NCI-H1694 (cell line): ENCODE results near the gene RAD51B.
"Not testable (repeated sequence)": the region's sequence is repeated elsewhere in the genome, so short reads cannot be mapped to it uniquely, and the experiment has no call there.

ENCODE experiments used
- DNase-seq: peaks from one replicate; lab custom pipeline; 2025; lab: John Stamatoyannopoulos, UW

Gene RAD51B

GRCh38 chr14:67986131-67986841 is 166.7 kb downstream of the RAD51B start:
- no peak for DNase-seq

- no peak for DNase-seq
Measured at GRCh38 chr14:67987606-67988005, 168.0 kb downstream of the RAD51B start.

- DNase-seq = not testable (repeated sequence)
Measured at GRCh38 chr14:67988210-67988609, 168.6 kb downstream of the RAD51B start.

GRCh38 chr14:67990576-67990975 is 171.0 kb downstream of the RAD51B start:
- DNase-seq = no peak

GRCh38 chr14:67994531-67994930 is 175.0 kb downstream of the RAD51B start:
- no peak for DNase-seq

GRCh38 chr14:67996235-67996634 is 176.7 kb downstream of the RAD51B start:
- no peak for DNase-seq

GRCh38 chr14:67998834-67999233 is 179.3 kb downstream of the RAD51B start:
- DNase-seq = no peak

GRCh38 chr14:67999290-67999689 is 179.7 kb downstream of the RAD51B start:
- DNase-seq = no peak

- DNase-seq = no peak
Measured at GRCh38 chr14:67999705-68000384, 180.3 kb downstream of the RAD51B start.

GRCh38 chr14:68000511-68000910 is 180.9 kb downstream of the RAD51B start:
- no peak for DNase-seq

- no peak for DNase-seq
Measured at GRCh38 chr14:68008491-68008890, 188.9 kb downstream of the RAD51B start.

- no peak for DNase-seq
Measured at GRCh38 chr14:68011406-68012028, 191.9 kb downstream of the RAD51B start.

- DNase-seq = no peak
Measured at GRCh38 chr14:68012871-68013270, 193.3 kb downstream of the RAD51B start.

GRCh38 chr14:68013326-68013725 is 193.7 kb downstream of the RAD51B start:
- no peak for DNase-seq

- no peak for DNase-seq
Measured at GRCh38 chr14:68014771-68015170, 195.2 kb downstream of the RAD51B start.

- no peak for DNase-seq
Measured at GRCh38 chr14:68015356-68016254, 196.0 kb downstream of the RAD51B start.

- no peak for DNase-seq
Measured at GRCh38 chr14:68016255-68016914, 196.8 kb downstream of the RAD51B start.

- DNase-seq = no peak
Measured at GRCh38 chr14:68018598-68018997, 199.0 kb downstream of the RAD51B start.

- DNase-seq = no peak
Measured at GRCh38 chr14:68020493-68020892, 200.9 kb downstream of the RAD51B start.

GRCh38 chr14:68020999-68021663 is 201.6 kb downstream of the RAD51B start:
- peak; percentile 43 for DNase-seq

GRCh38 chr14:68027276-68027675 is 207.7 kb downstream of the RAD51B start:
- DNase-seq = no peak
